ENCODE results near the gene KLRG1.
A peak's percentile ranks its signal among the peaks of the same experiment; 100 is the strongest.

The KLRG1 gene

DNA sequence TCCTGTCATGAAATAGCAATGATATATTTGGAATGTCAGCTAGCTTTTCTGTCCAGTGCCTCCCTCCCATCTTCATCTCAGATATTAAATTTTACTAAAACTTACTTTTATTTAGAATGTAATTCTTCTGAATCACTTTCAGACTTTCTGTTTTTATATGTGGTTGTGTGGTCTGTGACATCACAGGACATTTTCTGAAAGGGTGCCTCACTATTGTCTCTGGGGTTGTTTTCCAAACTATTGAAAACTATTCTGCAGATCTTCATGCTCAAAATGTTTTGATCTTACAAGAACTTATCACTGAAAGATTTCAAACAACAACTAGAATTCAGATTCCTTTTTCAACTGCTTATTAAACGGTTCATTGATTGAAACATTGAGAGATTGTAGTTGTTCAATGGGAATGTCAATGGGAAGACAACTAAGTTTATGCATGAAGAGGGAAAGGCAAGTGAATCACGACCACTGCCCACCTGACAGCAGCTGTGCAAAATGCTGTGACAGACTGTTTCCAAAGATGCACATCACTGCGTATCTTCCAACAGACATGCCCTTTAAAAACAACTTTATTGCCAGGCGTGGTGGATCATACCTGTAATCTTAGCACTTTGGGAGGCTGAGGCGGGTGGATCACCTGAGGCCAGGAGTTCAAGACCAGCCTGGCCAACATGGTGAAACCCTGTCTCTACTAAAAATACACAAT lies 51.3 kb downstream of the KLRG1 start:
- H3K27me3 Mint-ChIP-seq, result no peaks in the 10 kb centered on the region
- no peak overlapping the region for H3K27ac Mint-ChIP-seq
- H3K9me3 Mint-ChIP-seq, result peaks cover 3% of the 10 kb centered on the region
- H3K4me3 Mint-ChIP-seq, result no peak overlapping the region
- H3K4me1 Mint-ChIP-seq, result peaks cover 40% of the 10 kb centered on the region
- DNase-seq, result no peak
- peaks cover 2% of the 10 kb centered on the region for H3K36me3 Mint-ChIP-seq
- CTCF ChIA-PET, result interaction anchor here (1.1 to 1.8 kb wide), 3 partner anchors 9 to 150 kb away, joined by 3 to 5 read pairs (median 5); no protein-coding TSS in a partner anchor

DNA sequence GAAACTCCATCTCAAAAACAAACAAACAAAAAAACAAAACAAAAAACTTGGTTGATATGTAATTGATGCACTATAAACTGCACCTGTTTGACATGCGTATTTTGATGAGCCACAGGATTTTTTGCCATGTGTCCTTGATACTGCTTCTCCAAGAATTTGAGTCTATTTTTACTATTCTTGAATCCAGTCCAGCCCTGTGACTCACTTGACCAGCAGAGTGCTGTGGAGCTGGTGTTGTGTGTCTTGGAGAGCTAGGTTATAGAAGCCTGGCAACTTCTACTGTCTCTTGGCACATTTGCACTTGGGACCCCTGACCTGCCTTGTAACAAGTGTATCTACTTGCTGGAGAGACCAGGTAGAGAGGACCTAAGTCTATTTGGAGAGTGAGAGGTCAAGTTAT lies 52.0 kb downstream of the KLRG1 start:
- H3K4me1 Mint-ChIP-seq, result peaks cover 44% of the 10 kb centered on the region
- no peak overlapping the region for H3K27ac Mint-ChIP-seq
- no peaks in the 10 kb centered on the region for H3K27me3 Mint-ChIP-seq
- peaks cover 10% of the 10 kb centered on the region for H3K9me3 Mint-ChIP-seq
- CTCF ChIA-PET, result interaction anchor here (1.1 to 1.8 kb wide), 3 partner anchors 8 to 151 kb away, joined by 3 to 5 read pairs (median 5); no protein-coding TSS in a partner anchor
- H3K4me3 Mint-ChIP-seq, result no peak overlapping the region
- DNase-seq, result no peak
- H3K36me3 Mint-ChIP-seq, result peaks cover 7% of the 10 kb centered on the region

DNA sequence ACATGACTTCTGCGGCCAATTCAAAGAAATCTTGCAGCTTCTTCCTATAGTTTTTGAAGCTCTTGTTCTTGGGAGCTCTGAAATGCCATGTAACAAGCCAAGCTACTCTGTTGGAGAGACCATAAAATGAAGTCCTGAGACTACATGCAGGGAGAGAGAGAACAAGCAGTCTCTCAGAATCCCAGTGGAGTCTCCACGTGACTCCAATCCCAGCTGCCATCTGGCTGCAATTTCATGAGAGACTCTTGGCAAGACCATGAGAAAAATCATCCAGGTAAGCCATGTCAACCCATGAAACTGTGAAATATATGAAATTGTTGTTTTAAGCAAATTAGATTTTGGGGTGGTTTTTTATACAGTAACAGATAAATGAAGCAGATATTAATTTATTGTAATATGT lies 54.4 kb downstream of the KLRG1 start:
- peaks cover 38% of the 10 kb centered on the region for H3K4me1 Mint-ChIP-seq
- H3K27me3 Mint-ChIP-seq, result no peaks in the 10 kb centered on the region
- H3K36me3 Mint-ChIP-seq, result peaks cover 8% of the 10 kb centered on the region
- peaks cover 11% of the 10 kb centered on the region for H3K9me3 Mint-ChIP-seq
- CTCF ChIA-PET, result interaction anchor here (0.6 to 1.2 kb wide), 3 partner anchors 93 to 970 kb away, joined by 3 to 5 read pairs (median 4); partner anchors contain the start of gene M6PR
- DNase-seq, result no peak
- H3K27ac Mint-ChIP-seq, result no peak overlapping the region
- H3K4me3 Mint-ChIP-seq, result no peak overlapping the region

DNA sequence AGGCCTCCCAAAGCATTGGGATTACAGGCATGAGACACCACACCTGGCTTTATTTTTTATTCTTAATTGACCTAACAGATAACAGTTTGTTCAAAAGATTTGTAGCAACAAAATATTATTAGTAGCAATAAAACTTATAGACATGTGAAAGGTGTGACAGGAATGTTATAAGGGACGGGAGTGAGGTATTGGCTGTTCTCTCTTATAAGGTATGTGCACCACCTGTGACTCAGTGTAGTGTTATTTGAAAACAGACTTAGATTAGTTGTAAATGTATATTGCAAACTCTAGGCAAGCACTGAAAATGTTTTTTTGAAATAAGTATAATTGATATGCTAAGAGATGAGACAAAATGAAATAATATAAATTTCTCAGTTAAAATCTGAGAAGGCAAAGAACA lies 57.8 kb downstream of the KLRG1 start:
- peaks cover 11% of the 10 kb centered on the region for H3K9me3 Mint-ChIP-seq
- H3K36me3 Mint-ChIP-seq, result peaks cover 8% of the 10 kb centered on the region
- no peak overlapping the region for H3K27ac Mint-ChIP-seq
- CTCF ChIA-PET, result interaction anchor here (1.0 to 1.4 kb wide), 2 partner anchors 96 to 157 kb away, joined by 3 to 5 read pairs; no protein-coding TSS in a partner anchor
- DNase-seq, result no peak
- H3K4me3 Mint-ChIP-seq, result no peak overlapping the region
- H3K27me3 Mint-ChIP-seq, result no peaks in the 10 kb centered on the region
- peaks cover 25% of the 10 kb centered on the region for H3K4me1 Mint-ChIP-seq

DNA sequence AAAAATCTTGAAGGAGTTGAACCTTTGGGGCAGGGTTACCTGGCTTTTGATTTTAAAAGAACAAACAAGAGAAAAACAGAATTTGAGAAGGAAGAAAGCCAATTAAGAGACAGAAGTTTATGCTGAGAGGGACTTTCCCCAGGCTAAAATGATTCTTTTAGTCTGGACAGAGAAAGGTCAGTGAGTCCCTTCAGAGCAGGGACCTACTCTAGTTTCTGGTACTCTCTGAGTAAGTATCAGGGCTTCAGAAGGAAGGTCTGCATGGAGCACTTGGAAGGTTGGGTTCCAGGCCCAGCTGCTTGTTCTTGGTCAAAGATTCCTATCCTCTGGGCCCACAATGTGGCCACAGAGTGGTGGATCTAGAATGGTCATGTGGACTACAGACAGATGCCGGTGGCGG lies 59.6 kb downstream of the KLRG1 start:
- CTCF ChIA-PET, result interaction anchor here (1.0 to 4.3 kb wide), 28 partner anchors 10 to 507 kb away, joined by 3 to 61 read pairs (median 6); partner anchors contain the start of genes M6PR and PHC1
- peaks cover 11% of the 10 kb centered on the region for H3K9me3 Mint-ChIP-seq
- H3K27ac Mint-ChIP-seq, result no peak overlapping the region
- peaks cover 8% of the 10 kb centered on the region for H3K36me3 Mint-ChIP-seq
- no peak for DNase-seq
- H3K4me3 Mint-ChIP-seq, result no peak overlapping the region
- H3K27me3 Mint-ChIP-seq, result no peaks in the 10 kb centered on the region
- H3K4me1 Mint-ChIP-seq, result peaks cover 23% of the 10 kb centered on the region

DNA sequence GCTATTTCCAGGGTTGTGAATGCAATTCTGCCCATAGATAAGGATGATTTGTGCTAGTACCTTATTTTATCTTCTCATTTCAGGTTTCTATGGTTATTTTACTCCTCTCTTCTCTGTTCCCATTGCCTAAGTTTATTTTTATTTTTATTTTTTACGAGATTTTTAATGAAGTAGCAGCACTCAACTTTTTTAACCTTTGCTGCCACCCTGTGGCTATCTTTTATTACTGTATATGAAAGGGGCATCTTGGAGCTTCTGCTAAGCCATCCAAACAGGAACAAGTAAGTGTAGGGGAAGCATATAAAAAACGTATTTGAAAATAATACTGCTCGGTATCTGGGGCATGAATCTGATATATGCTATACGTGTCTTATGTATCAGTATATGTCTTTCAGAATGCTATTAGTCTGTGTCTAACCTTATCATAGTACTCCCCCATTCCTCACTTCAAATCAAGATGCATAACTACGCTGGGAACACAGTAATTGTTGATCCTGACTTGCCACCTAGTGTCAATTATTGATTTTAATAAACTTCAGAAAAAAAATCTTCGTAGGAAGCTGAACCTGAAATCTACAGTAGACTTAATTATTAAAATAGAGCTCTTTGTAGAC lies 60.3 kb downstream of the KLRG1 start:
- CTCF ChIA-PET, result interaction anchor here (0.8 to 4.3 kb wide), 35 partner anchors 8 to 508 kb away, joined by 3 to 61 read pairs (median 5); partner anchors contain the start of genes M6PR and PHC1
- Mint-ChIP-seq H3K9me3 (peaks cover 11% of the 10 kb centered on the region), H3K36me3 (peaks cover 8% of the 10 kb centered on the region), H3K4me1 (peaks cover 23% of the 10 kb centered on the region), H3K4me3 (no peak overlapping the region), H3K27ac (no peak overlapping the region), H3K27me3 (no peaks in the 10 kb centered on the region)
- peak; percentile 40 for DNase-seq

DNA sequence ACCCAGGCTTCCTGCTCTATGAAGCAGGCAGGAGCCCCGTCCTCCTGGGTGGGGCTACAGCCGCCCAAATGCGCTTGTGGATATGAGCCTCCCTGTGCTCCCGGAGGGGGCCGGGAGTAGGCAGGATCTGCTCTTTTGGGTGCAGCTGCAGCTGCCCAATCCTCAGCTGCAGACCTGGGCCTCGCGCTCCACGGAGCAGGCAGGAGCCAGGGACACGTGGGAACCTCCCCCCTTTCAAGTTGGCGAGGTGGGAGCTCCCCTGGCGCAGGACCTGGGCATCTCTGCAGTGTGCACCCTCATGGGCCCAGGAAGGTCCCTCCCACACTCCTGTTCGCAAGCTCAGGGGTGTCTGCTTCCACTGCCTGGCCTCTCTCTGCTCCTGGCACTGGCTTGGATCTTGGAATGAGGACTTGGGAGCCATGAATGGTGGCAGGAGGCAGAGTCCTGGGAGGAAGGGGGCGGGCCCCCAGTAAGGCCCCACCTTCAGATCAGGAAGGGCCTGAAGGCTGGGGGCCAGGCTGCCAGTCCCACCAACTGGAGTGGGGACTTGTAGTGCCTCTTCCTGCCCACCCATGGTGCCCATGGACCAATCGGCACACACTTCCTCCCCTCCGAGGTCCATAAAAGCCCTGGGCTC lies 61.3 kb downstream of the KLRG1 start:
- H3K27ac Mint-ChIP-seq, result no peak overlapping the region
- H3K9me3 Mint-ChIP-seq, result peaks cover 8% of the 10 kb centered on the region
- CTCF ChIA-PET, result interaction anchor here (0.8 to 4.3 kb wide), 20 partner anchors 8 to 506 kb away, joined by 3 to 61 read pairs (median 8); partner anchors contain the start of gene M6PR
- H3K4me1 Mint-ChIP-seq, result peaks cover 22% of the 10 kb centered on the region
- H3K4me3 Mint-ChIP-seq, result no peak overlapping the region
- peaks cover 6% of the 10 kb centered on the region for H3K36me3 Mint-ChIP-seq
- DNase-seq, result no peak
- H3K27me3 Mint-ChIP-seq, result no peaks in the 10 kb centered on the region

DNA sequence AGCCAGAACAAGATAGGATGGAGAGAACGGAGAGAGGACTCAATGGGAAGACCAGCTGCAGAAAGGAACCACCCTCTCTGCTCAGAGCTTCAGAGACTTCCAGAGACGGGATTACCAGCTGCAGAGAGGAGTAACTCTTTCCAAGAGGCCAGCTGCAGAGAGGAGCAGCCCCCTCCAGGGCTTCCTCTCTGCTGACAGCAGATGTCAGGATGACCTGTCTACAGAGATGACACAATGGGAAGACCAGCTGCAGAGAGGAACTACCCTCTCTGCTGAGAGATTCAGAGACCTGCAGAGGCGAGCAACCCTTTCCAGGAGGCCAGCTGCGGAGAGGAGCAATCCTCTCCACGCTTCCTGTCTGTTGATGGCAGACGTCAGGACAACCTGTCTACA lies 61.8 kb downstream of the KLRG1 start:
- no peak for DNase-seq
- H3K9me3 Mint-ChIP-seq, result peaks cover 2% of the 10 kb centered on the region
- no peaks in the 10 kb centered on the region for H3K27me3 Mint-ChIP-seq
- H3K4me3 Mint-ChIP-seq, result no peak overlapping the region
- H3K36me3 Mint-ChIP-seq, result peaks cover 2% of the 10 kb centered on the region
- CTCF ChIA-PET, result interaction anchor here (0.7 to 4.3 kb wide), 5 partner anchors 13 to 369 kb away, joined by 3 to 61 read pairs (median 21); partner anchors contain the start of gene M6PR
- H3K4me1 Mint-ChIP-seq, result peaks cover 17% of the 10 kb centered on the region
- H3K27ac Mint-ChIP-seq, result no peak overlapping the region

DNA sequence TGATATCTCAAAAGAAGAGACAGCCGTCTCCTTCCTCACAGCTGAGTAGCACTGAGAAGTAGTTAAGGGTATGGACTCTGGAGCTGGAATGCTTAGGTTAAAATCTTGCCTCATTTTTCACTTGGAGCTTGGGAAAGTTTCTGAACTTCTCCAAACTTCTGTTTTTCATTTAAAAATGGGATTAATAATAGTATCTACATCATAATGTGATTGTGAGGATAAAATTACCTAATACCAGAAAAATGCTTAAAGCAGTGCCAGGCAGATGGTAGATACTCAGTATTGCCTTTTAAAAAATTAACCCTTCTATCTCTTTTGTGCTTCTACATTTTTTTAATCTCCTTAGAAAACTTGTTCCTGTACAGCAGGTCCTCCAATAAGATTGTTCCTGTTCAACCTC lies 63.3 kb downstream of the KLRG1 start:
- H3K27ac Mint-ChIP-seq, result no peak overlapping the region
- H3K4me3 Mint-ChIP-seq, result no peak overlapping the region
- no peaks in the 10 kb centered on the region for H3K27me3 Mint-ChIP-seq
- DNase-seq, result no peak
- H3K4me1 Mint-ChIP-seq, result peaks cover 8% of the 10 kb centered on the region
- H3K9me3 Mint-ChIP-seq, result no peaks in the 10 kb centered on the region
- no peaks in the 10 kb centered on the region for H3K36me3 Mint-ChIP-seq
- CTCF ChIA-PET, result no interaction called here
